ENCODE data around the gene RASL11A. TPM values are rescaled to one million over a fixed set of nuclear protein-coding genes. Genes with fewer than 3 reads are reported as not detected.
"Not testable (repeated sequence)": the region's sequence is repeated elsewhere in the genome, so short reads cannot be mapped to it uniquely, and the experiment has no call there.

Gene RASL11A
- total RNA-seq, 1 donor from 2014 or later: 5.3 TPM

DNA sequence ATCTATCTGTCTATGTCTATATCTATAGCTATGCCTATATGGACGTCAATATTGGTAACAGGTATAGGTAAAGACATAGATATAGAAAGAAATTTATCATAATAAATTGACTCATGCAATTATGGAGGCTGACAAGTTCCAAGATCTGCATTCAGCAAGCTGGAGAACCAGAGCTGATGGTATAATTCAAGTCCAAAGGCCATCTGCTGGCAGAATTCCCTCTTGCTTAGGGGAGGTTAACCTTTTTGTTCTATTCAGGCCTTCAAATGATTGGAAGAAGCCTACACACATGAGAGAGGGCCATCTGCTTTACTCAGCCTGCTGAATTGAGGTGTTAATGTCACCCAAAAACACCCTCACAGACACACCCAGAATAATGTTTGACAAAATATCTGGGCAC is 10.8 kb downstream of the RASL11A start:
- H3K27ac ChIP-seq (replicated peaks): no peak overlapping the region
- TF ChIP-seq, protein P1, sequence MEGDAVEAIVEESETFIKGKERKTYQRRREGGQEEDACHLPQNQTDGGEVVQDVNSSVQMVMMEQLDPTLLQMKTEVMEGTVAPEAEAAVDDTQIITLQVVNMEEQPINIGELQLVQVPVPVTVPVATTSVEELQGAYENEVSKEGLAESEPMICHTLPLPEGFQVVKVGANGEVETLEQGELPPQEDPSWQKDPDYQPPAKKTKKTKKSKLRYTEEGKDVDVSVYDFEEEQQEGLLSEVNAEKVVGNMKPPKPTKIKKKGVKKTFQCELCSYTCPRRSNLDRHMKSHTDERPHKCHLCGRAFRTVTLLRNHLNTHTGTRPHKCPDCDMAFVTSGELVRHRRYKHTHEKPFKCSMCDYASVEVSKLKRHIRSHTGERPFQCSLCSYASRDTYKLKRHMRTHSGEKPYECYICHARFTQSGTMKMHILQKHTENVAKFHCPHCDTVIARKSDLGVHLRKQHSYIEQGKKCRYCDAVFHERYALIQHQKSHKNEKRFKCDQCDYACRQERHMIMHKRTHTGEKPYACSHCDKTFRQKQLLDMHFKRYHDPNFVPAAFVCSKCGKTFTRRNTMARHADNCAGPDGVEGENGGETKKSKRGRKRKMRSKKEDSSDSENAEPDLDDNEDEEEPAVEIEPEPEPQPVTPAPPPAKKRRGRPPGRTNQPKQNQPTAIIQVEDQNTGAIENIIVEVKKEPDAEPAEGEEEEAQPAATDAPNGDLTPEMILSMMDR (IDR thresholded peaks at IDR 0.05; ENCODE audit: borderline replicate concordance): no peak
- DNase-seq: no peak
- H3K4me3 ChIP-seq: no peak overlapping the region
- peaks cover 5% of the 10 kb centered on the region for H3K27me3 ChIP-seq (ENCODE audit: low read depth)
- no peaks in the 10 kb centered on the region for H3K4me1 ChIP-seq
- intact Hi-C loops (cut with micrococcal nuclease): no loop called here
- no peaks in the 10 kb centered on the region for H3K9me3 ChIP-seq (replicated peaks)
- no peaks in the 10 kb centered on the region for H3K36me3 ChIP-seq

DNA sequence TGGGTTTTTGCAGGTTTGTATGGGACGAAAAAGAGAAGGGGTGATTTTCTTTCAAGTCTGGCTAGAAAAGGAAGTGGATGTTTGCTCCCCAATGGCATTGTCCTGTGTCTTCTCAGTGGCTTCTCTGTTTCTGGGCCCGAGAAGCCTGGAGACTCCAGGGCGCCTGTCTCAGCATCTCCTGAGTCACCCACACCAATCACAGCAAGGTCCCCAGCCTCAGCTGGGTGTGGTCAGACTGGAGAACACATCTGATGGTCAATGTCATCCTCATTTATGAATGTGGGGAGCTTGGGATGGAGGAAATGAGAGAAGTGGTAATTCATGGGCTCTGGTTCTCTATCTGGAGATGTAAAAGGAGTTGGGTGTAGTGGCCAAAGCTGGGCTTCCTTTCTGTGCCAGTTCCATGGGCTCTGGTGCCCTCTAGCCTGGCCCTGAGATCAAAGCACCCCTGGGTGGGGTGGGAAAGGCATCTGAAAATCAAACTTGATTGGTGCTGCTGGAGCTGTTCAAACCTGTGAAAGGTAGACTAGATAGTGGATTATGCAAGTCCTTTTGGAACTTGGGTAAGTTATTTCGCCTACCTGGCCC is 13.4 kb downstream of the RASL11A start:
- Histone ChIP-seq H3K4me3 (no peak overlapping the region), H3K36me3 (no peaks in the 10 kb centered on the region), H3K4me1 (no peaks in the 10 kb centered on the region), H3K9me3 (replicated peaks) (no peaks in the 10 kb centered on the region), H3K27me3 (ENCODE audit: low read depth) (no peaks in the 10 kb centered on the region), H3K27ac (replicated peaks) (no peak overlapping the region)
- no peak for DNase-seq
- intact Hi-C loops (cut with micrococcal nuclease): no loop called here
- TF ChIP-seq, protein P1 (IDR thresholded peaks at IDR 0.05; ENCODE audit: borderline replicate concordance): peak; percentile 55

DNA sequence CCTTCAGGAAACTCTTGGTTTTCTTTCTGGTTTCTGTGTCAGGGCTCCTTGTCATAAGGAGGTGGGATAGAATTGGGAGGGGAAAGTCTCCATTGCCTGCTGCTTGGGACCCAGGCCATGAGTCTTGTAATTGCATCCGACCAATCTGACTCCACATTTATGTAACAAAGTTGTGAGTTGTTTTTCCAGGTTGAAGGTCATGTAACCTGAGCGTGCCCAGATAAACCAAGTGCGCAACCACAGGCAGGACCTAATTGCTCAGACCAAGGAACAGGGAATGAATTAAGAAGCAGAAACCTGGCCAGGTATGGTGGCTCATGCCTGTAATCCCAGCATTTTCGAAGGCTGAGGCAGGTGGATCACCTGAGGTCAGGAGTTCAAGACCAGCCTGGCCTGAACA is 17.8 kb downstream of the RASL11A start:
- no peak overlapping the region for H3K4me3 ChIP-seq
- TF ChIP-seq, protein P1 (IDR thresholded peaks at IDR 0.05; ENCODE audit: borderline replicate concordance): no peak
- H3K4me1 ChIP-seq: peaks cover 8% of the 10 kb centered on the region
- H3K36me3 ChIP-seq: no peaks in the 10 kb centered on the region
- no peaks in the 10 kb centered on the region for H3K27me3 ChIP-seq (ENCODE audit: low read depth)
- intact Hi-C loops (cut with micrococcal nuclease): no loop called here
- H3K9me3 ChIP-seq (replicated peaks): no peaks in the 10 kb centered on the region
- no peak for DNase-seq
- H3K27ac ChIP-seq (replicated peaks): no peak overlapping the region

DNA sequence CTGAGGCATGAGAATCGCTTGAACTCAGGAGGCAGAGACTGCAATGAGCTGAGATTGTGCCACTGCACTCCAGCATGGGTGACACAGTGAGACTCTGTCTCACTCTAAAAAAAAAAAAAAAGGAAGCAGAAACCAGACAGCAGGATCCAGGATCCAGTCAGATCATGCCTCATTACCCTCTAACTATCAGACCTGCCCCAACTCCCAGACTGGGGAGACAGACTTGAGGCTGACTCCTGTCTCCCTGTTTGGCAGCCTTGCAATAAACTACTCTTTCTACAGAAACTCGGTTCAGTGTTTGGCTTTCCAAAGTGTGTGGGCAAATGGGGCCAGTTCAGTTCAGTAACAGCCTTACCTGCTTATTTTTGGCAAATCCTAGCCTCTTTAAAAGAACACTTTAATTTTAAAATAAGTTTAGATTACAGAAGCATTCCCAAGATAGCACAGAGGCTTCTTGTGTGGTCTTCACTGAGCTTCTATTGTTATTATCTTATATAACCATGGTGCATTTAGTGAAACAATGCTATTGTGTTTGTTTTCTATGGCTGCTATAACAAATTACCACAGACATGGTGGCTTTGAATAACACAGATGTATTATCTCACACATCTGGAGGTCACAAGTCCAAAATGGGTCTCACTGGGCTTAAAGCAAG is 18.5 kb downstream of the RASL11A start:
- TF ChIP-seq, protein P1 (IDR thresholded peaks at IDR 0.05; ENCODE audit: borderline replicate concordance): no peak
- no peaks in the 10 kb centered on the region for H3K27me3 ChIP-seq (ENCODE audit: low read depth)
- no peak overlapping the region for H3K4me3 ChIP-seq
- no peak overlapping the region for H3K27ac ChIP-seq (replicated peaks)
- DNase-seq: no peak
- intact Hi-C loops (cut with micrococcal nuclease): no loop called here
- H3K36me3 ChIP-seq: no peaks in the 10 kb centered on the region
- H3K9me3 ChIP-seq (replicated peaks): no peaks in the 10 kb centered on the region
- H3K4me1 ChIP-seq: peaks cover 8% of the 10 kb centered on the region

DNA sequence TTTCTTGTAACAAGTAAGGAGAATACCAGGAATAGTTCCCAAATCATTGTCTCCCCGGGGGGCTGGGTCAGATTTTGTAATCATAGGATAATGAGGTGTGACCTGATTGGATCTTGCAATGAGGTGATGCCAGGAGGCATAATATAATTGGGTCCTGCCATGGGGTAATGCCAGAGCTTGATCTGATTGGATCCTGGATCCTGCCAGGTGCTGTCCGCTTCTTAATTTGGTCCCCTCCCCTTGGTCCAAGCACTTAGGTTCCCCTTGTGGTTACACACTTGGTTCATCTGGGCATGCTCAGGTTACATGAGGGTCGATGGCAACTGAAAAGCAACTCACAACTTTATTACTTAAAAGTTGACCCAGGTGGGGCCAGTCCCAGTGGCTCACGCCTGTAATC is 20.1 kb downstream of the RASL11A start:
- Histone ChIP-seq H3K36me3 (no peaks in the 10 kb centered on the region), H3K4me1 (peaks cover 14% of the 10 kb centered on the region), H3K4me3 (no peak overlapping the region), H3K9me3 (replicated peaks) (no peaks in the 10 kb centered on the region), H3K27ac (replicated peaks) (no peak overlapping the region), H3K27me3 (ENCODE audit: low read depth) (no peaks in the 10 kb centered on the region)
- no peak for DNase-seq
- TF ChIP-seq, protein P1 (IDR thresholded peaks at IDR 0.05; ENCODE audit: borderline replicate concordance): no peak
- intact Hi-C loops (cut with micrococcal nuclease): no loop called here

DNA sequence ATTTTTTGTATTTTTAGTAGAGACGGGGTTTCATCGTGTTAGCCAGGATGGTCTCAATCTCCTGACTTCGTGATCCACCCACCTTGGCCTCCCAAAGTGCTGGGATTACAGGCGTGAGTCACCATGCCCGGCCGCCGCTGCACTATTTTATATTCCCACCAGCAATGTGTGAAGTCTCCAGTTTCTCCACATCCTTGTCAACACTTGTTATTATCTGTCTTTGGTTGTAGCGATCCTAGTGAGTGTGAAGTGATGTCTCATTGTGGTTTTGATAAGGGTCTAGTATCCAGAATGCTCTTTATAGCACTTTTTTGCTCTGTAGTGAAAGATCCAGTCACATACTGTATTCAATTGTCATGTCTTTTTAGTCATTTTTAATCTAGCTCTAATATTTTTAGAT is 21.3 kb downstream of the RASL11A start:
- DNase-seq; H3K4me3 ChIP-seq; H3K27me3 ChIP-seq (ENCODE audit: low read depth); H3K27ac ChIP-seq (replicated peaks); intact Hi-C loops (cut with micrococcal nuclease); H3K36me3 ChIP-seq; H3K9me3 ChIP-seq (replicated peaks): not testable (repeated sequence)
- H3K4me1 ChIP-seq: peaks cover 14% of the 10 kb centered on the region
